Progenitor cell of endocrine pancreas (in vitro differentiated cells): ENCODE data around the gene HSD11B1. TPM values are rescaled to one million over a fixed set of nuclear protein-coding genes. Genes with fewer than 3 reads are reported as not detected.
A peak's percentile ranks its signal among the peaks of the same experiment; 100 is the strongest.

ENCODE experiments used
- DNase-seq: peaks from one replicate; pipeline ENCODE4 v3.0.0; 2021; ENCODE audit warnings: low spot score; ENCODE audit not compliant: unreplicated experiment
- H3K27ac Mint-ChIP-seq: 2 replicates; pipeline ENCODE4 v1.8.0; 2021; ENCODE audit warnings: mild to moderate bottlenecking, moderate library complexity, mixed read lengths
- H3K27me3 Mint-ChIP-seq: 2 replicates; pipeline ENCODE4 v1.8.0; 2021; ENCODE audit warnings: mixed read lengths
- H3K36me3 Mint-ChIP-seq: 2 replicates; pipeline ENCODE4 v1.8.0; 2022; ENCODE audit warnings: mixed read lengths; ENCODE audit not compliant: insufficient read depth
- H3K4me1 Mint-ChIP-seq: 2 replicates; pipeline ENCODE4 v1.8.0; 2021; ENCODE audit warnings: low read depth, mixed read lengths
- H3K4me3 Mint-ChIP-seq: 2 replicates; pipeline ENCODE4 v1.8.0; 2021; ENCODE audit warnings: low read depth, mild to moderate bottlenecking, moderate library complexity, mixed read lengths
- H3K9me3 Mint-ChIP-seq: 2 replicates; pipeline ENCODE4 v1.8.0; 2021; ENCODE audit warnings: low read depth, mixed read lengths
- total RNA-seq: library from RNA; stranded (reverse); gene quantifications from 2 replicates; pipeline ENCODE4 v1.2.1, GENCODE V29; 2021
- TF ChIP-seq, protein P1 (sequence below): fragments of 200-600 bp; sonication (generic); IDR thresholded peaks from one replicate; pipeline ENCODE4 v1.5.0; 2021; ENCODE audit warnings: antibody characterized with exemption, mild to moderate bottlenecking; ENCODE audit not compliant: unreplicated experiment

Gene HSD11B1
- total RNA-seq, 1 donor from 2014 or later, result not detected

DNA sequence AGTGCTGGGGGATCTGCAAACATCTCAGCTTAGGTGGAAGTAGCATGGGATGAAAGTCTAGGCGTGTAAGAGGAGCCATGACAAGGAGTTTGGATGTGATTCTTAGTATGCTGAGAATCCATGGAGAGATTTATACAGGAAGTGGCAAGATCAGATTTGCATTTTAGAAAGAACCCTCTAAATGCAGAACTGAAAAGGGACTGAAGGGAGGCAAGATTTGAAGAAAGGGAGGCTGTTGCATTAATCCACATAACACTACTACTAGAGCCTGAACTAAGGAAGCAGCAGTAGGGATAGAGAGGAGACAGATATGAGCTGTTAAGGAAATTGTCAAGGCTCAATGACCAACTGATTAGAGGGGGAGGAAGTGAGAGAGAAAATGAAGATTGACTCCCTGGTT lies 69.9 kb downstream of the HSD11B1 start:
- TF ChIP-seq, protein P1, sequence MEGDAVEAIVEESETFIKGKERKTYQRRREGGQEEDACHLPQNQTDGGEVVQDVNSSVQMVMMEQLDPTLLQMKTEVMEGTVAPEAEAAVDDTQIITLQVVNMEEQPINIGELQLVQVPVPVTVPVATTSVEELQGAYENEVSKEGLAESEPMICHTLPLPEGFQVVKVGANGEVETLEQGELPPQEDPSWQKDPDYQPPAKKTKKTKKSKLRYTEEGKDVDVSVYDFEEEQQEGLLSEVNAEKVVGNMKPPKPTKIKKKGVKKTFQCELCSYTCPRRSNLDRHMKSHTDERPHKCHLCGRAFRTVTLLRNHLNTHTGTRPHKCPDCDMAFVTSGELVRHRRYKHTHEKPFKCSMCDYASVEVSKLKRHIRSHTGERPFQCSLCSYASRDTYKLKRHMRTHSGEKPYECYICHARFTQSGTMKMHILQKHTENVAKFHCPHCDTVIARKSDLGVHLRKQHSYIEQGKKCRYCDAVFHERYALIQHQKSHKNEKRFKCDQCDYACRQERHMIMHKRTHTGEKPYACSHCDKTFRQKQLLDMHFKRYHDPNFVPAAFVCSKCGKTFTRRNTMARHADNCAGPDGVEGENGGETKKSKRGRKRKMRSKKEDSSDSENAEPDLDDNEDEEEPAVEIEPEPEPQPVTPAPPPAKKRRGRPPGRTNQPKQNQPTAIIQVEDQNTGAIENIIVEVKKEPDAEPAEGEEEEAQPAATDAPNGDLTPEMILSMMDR, result no peak
- H3K36me3 Mint-ChIP-seq, result no peaks in the 10 kb centered on the region

DNA sequence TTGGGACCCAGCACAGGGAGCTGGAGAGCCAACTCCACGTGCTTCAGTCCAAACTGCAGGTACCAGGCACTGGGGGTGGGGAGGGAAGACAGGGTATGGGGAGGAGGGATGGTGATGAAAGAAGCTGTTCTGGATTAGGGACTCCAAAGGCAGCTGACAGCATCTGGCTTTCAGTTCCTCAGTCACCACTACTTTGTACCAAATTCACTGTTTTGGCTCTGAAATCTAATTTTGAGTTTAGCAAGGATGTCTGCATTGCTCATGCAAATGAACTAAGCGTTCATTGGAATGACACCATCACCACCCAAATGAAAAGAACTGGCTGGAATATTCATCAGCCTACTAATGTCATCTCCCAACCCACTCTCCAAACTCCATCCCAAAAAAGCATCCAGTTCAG lies 71.0 kb downstream of the HSD11B1 start:
- TF ChIP-seq, protein P1, result no peak
- Mint-ChIP-seq H3K9me3 (no peaks in the 10 kb centered on the region), H3K27ac (no peak overlapping the region), H3K36me3 (no peaks in the 10 kb centered on the region), H3K4me1 (peaks cover 2% of the 10 kb centered on the region), H3K27me3 (peaks cover 11% of the 10 kb centered on the region), H3K4me3 (no peak overlapping the region)
- DNase-seq, result no peak

More for the DNA sequence above, 69.9 kb downstream of the HSD11B1 start:
- Mint-ChIP-seq H3K4me3 (no peak overlapping the region), H3K27ac (no peak overlapping the region), H3K9me3 (no peaks in the 10 kb centered on the region), H3K4me1 (no peaks in the 10 kb centered on the region), H3K27me3 (peaks cover 11% of the 10 kb centered on the region)
- no peak for DNase-seq

- TF ChIP-seq, protein P1, result no peak
- no peaks in the 10 kb centered on the region for H3K9me3 Mint-ChIP-seq
- H3K4me3 Mint-ChIP-seq, result no peak overlapping the region
- peaks cover 2% of the 10 kb centered on the region for H3K4me1 Mint-ChIP-seq
- H3K36me3 Mint-ChIP-seq, result no peaks in the 10 kb centered on the region
- DNase-seq, result no peak
- H3K27ac Mint-ChIP-seq, result no peak overlapping the region
- peaks cover 11% of the 10 kb centered on the region for H3K27me3 Mint-ChIP-seq
Measured at GRCh38 chr1:209777587-209777986, 72.9 kb downstream of the HSD11B1 start.

DNA sequence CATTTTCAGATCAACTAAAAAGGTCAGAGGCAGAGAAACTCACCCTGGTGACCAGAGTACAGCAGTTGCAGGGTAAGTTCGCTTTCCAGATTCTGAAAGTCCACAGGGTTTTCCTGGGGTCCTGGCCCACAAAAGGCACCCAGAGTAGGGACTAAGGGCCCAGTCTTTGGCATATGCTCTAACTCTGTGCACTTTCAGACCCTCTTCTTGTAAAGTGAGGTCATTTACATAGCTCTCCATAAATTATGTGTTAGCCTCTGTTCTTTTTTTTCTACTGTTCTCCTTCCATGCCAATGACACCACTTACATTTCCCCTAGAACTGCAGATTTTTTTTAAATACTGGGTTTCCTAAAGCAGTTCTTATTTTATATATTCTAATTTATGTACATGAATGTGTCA lies 73.5 kb downstream of the HSD11B1 start:
- H3K4me1 Mint-ChIP-seq, result peaks cover 2% of the 10 kb centered on the region
- TF ChIP-seq, protein P1, result no peak
- DNase-seq, result no peak
- H3K9me3 Mint-ChIP-seq, result no peaks in the 10 kb centered on the region
- no peak overlapping the region for H3K27ac Mint-ChIP-seq
- H3K27me3 Mint-ChIP-seq, result peaks cover 11% of the 10 kb centered on the region
- H3K36me3 Mint-ChIP-seq, result no peaks in the 10 kb centered on the region
- no peak overlapping the region for H3K4me3 Mint-ChIP-seq

GRCh38 chr1:209780268-209780667 lies 75.6 kb downstream of the HSD11B1 start:
- peak overlapping the region; percentile 56 for H3K27ac Mint-ChIP-seq
- TF ChIP-seq, protein P1, result no peak
- H3K4me3 Mint-ChIP-seq, result no peak overlapping the region
- peaks cover 2% of the 10 kb centered on the region for H3K36me3 Mint-ChIP-seq
- H3K27me3 Mint-ChIP-seq, result peaks cover 1% of the 10 kb centered on the region
- no peaks in the 10 kb centered on the region for H3K9me3 Mint-ChIP-seq
- H3K4me1 Mint-ChIP-seq, result peaks cover 14% of the 10 kb centered on the region
- DNase-seq, result no peak
